ENCODE measurements around the gene MGA. TPM values are rescaled to one million over a fixed set of nuclear protein-coding genes. Genes with fewer than 3 reads are reported as not detected.
A peak's percentile ranks its signal among the peaks of the same experiment; 100 is the strongest.

The MGA gene
- total and polyA plus RNA-seq, 2 experiments from 2014 or later, result 42.6 to 58.9 TPM

GRCh38 chr15:41621200-41622193, 38.7 kb upstream of the MGA start:
- Histone ChIP-seq H3K4me3 (peak overlapping the region; percentile 43), H3K36me3 (ENCODE audit: insufficient read depth) (no peaks in the 10 kb centered on the region), H3K4me1 (ENCODE audit: insufficient read depth) (no peaks in the 10 kb centered on the region), H3F3A (replicated peaks; ENCODE audit: low read depth) (peaks cover 3% of the 10 kb centered on the region; the same call in 1 of the 2 replicates), H3K79me2 (replicated peaks; ENCODE audit: insufficient read depth) (peaks cover 38% of the 10 kb centered on the region), H3K27me3 (ENCODE audit: insufficient read depth) (peaks cover 20% of the 10 kb centered on the region), H3K4me2 (peak overlapping the region; percentile 72), H2AFZ (peak overlapping the region; percentile 98), H3K27ac (ENCODE audit: low read depth) (0 out of 2 replicates have a peak overlapping the region, but pooled peaks have one; percentile 11), H3K9me2 (ENCODE audit: insufficient read depth) (no peaks in the 10 kb centered on the region), H4K20me1 (replicated peaks; ENCODE audit: insufficient read depth) (no peaks in the 10 kb centered on the region)
- TF ChIP-seq ETS1 (IDR thresholded peaks at IDR 0.05) (no peak), POLR2AphosphoS5 (IDR thresholded peaks at IDR 0.05; ENCODE audit: low read depth) (peak; percentile 35), CREB1 (CRISPR knock-in tag; IDR thresholded peaks at IDR 0.05; ENCODE audit: low read depth) (peak; percentile 44), REST (IDR thresholded peaks at IDR 0.05; ENCODE audit: unreplicated experiment) (no peak), ZNF331 (CRISPR knock-in tag; IDR thresholded peaks at IDR 0.05; ENCODE audit: low read depth) (no peak), ZNF462 (CRISPR knock-in tag; IDR thresholded peaks at IDR 0.05) (no peak), NANOG (IDR thresholded peaks at IDR 0.05; ENCODE audit: borderline replicate concordance) (no peak), ZNF114 (CRISPR knock-in tag; IDR thresholded peaks at IDR 0.05) (no peak), EZH2phosphoT487 (IDR thresholded peaks at IDR 0.05; ENCODE audit: unreplicated experiment) (no peak), STAT1 (IDR thresholded peaks at IDR 0.05; ENCODE audit: unreplicated experiment) (no peak), CTCF (conservative IDR thresholded peaks at IDR 0.05; ENCODE audit: low read depth in 2 of 2) (no peak), JUNB (IDR thresholded peaks at IDR 0.05; ENCODE audit: unreplicated experiment) (no peak)
- Mint-ChIP-seq H3K4me1 (peaks cover 7% of the 10 kb centered on the region), H3K27ac (peak overlapping the region; percentile 90), H3K4me3 (peak overlapping the region; percentile 77), H3K9me3 (peaks cover 24% of the 10 kb centered on the region; the same call in 2 of the 3 replicates), H3K27me3 (ENCODE audit: insufficient read depth, low read depth, poor library complexity) (peaks cover 25% of the 10 kb centered on the region), H3K36me3 (ENCODE audit: low read depth) (peaks cover 15% of the 10 kb centered on the region; the same call in 2 of the 3 replicates)
- ATAC-seq (peak; percentile 89), DNase-seq (ENCODE audit: low spot score) (peak; percentile 92)
